Keratinocyte (primary cell): ENCODE data around the gene PTPRT. TPM values are rescaled to one million over a fixed set of nuclear protein-coding genes. Genes with fewer than 3 reads are reported as not detected.

Source experiments
- DNase-seq: peaks from one replicate; pipeline ENCODE4 v3.0.0-alpha.2; 2011; ENCODE audit warnings: low read depth, missing footprints, low spot score
- FAIRE-seq: peaks from 2 replicates; lab custom pipeline; 2011; peaks lifted over from hg19 to GRCh38; lab: Jason Lieb, UNC
- H2AFZ ChIP-seq: 2 replicates; pipeline ENCODE4 v1.6.0; 2012; ENCODE audit warnings: low read length, control low read depth, inconsistent platforms; ENCODE audit not compliant: control insufficient read depth
- H3K27ac ChIP-seq: 2 replicates; pipeline ENCODE4 v1.5.1; 2011; ENCODE audit warnings: low read length; ENCODE audit not compliant: control insufficient read depth, insufficient read depth
- H3K27me3 ChIP-seq: 3 replicates; pipeline ENCODE4 v1.6.0; 2011; ENCODE audit warnings: low read length; ENCODE audit not compliant: control insufficient read depth, insufficient read depth; ENCODE audit errors: extremely low read depth
- H3K36me3 ChIP-seq, 2 experiments: 2 replicates in 1 of 2; 3 replicates in 1 of 2; pipeline ENCODE4 v1.5.1; 2011; ENCODE audit warnings: low read length in 2 of 2, mild to moderate bottlenecking in 1 of 2; ENCODE audit not compliant: control insufficient read depth in 2 of 2, insufficient read depth in 2 of 2; ENCODE audit errors: extremely low read depth in 1 of 2
- H3K4me1 ChIP-seq: 3 replicates; pipeline ENCODE4 v1.5.1; 2011; ENCODE audit warnings: low read length; ENCODE audit not compliant: control insufficient read depth, insufficient read depth; ENCODE audit errors: extremely low read depth
- H3K4me2 ChIP-seq: 3 replicates; pipeline ENCODE4 v1.6.0; 2011; ENCODE audit warnings: low read depth, low read length; ENCODE audit not compliant: control insufficient read depth, insufficient read depth; ENCODE audit errors: extremely low read depth
- H3K4me3 ChIP-seq, 3 experiments: fragments of 200-600 bp in 1 of 3; sonication (generic) in 1 of 3; 2 replicates in 2 of 3; 3 replicates in 1 of 3; pipeline ENCODE4 v1.5.1; 2011 to 2016; ENCODE audit warnings: low read length in 3 of 3, mild to moderate bottlenecking in 3 of 3, control low read depth in 2 of 3, inconsistent platforms in 1 of 3, low read depth in 1 of 3, mixed read lengths in 1 of 3, mixed run types in 1 of 3, moderate library complexity in 1 of 3; ENCODE audit not compliant: control insufficient read depth in 2 of 3, insufficient read depth in 2 of 3; ENCODE audit errors: extremely low read depth in 1 of 3
- H3K79me2 ChIP-seq: 2 replicates; pipeline ENCODE4 v1.6.0; 2012; ENCODE audit warnings: low read length; ENCODE audit not compliant: control insufficient read depth, insufficient read depth
- H3K9ac ChIP-seq: 3 replicates; pipeline ENCODE4 v1.6.0; 2011; ENCODE audit warnings: low read length; ENCODE audit not compliant: control insufficient read depth, insufficient read depth; ENCODE audit errors: extremely low read depth
- H3K9me1 ChIP-seq: 3 replicates; pipeline ENCODE4 v1.6.0; 2011; ENCODE audit warnings: low read length; ENCODE audit not compliant: control insufficient read depth, insufficient read depth; ENCODE audit errors: extremely low read depth
- H3K9me3 ChIP-seq: 2 replicates; pipeline ENCODE4 v1.5.1; 2012; ENCODE audit warnings: low read depth, low read length; ENCODE audit not compliant: control insufficient read depth
- H4K20me1 ChIP-seq: 3 replicates; pipeline ENCODE4 v1.6.0; 2011; ENCODE audit warnings: low read length; ENCODE audit not compliant: control insufficient read depth, insufficient read depth; ENCODE audit errors: extremely low read depth
- CTCF ChIP-seq, 3 experiments: IDR thresholded peaks in 1 of 3; conservative IDR thresholded peaks in 1 of 3; optimal IDR thresholded peaks in 1 of 3; 2 replicates in 2 of 3; 3 replicates in 1 of 3; pipeline versions ENCODE3 to v1.5.1; 2011; ENCODE audit warnings: low read length in 3 of 3, mild to moderate bottlenecking in 3 of 3, moderate library complexity in 2 of 3, control low read depth in 1 of 3, inconsistent platforms in 1 of 3; ENCODE audit not compliant: insufficient read depth in 2 of 3; ENCODE audit errors: extremely low read depth in 1 of 3
- EZH2 ChIP-seq: IDR thresholded peaks from one replicate; pipeline ENCODE4 v1.6.1; 2012; ENCODE audit warnings: inconsistent platforms, mild to moderate bottlenecking, low read length, moderate library complexity
- dilution Hi-C: fragments of 300-500 bp; cut with MboI; formaldehyde crosslinking; loops from one replicate; pipeline ENCODE4 v1.7.0; 2020; ENCODE audit warnings: low sequenced_read_pairs; ENCODE audit not compliant: extremely low pct_ligation_motif_present
- polyA plus RNA-seq, 5 experiments: library from polyadenylated mRNA; depleted of rRNA in 3 of 5; stranded (reverse) in 3 of 5; stranded (forward) in 1 of 5; unstranded in 1 of 5; fragments of >200 nt; gene quantifications; 1 replicate in 1 of 5; 2 replicates in 3 of 5; 3 replicates in 1 of 5; pipeline versions ENCODE4 v1.2.1 to v1.2.3, GENCODE V29; 2011 to 2012; ENCODE audit warnings: missing spikeins in 2 of 5, low read depth in 1 of 5, low replicate concordance in 1 of 5

Gene PTPRT
- polyA plus RNA-seq, 1 donor (not counting 4 experiments of a cell fraction or from before 2014, with no cell fraction given), result not detected

- Histone ChIP-seq H3K4me3 (no peak overlapping the region), H3K4me1 (no peaks in the 10 kb centered on the region), H3K9ac (no peak overlapping the region), H3K27me3 (no peaks in the 10 kb centered on the region), H3K27ac (no peak overlapping the region), H3K79me2 (no peaks in the 10 kb centered on the region), H2AFZ (no peak overlapping the region), H3K9me3 (no peaks in the 10 kb centered on the region), H4K20me1 (no peaks in the 10 kb centered on the region), H3K9me1 (no peaks in the 10 kb centered on the region), H3K36me3 (no peaks in the 10 kb centered on the region), H3K4me2 (no peak overlapping the region)
- DNase-seq (no peak), FAIRE-seq (no peak)
- dilution Hi-C loops, result no loop called here
- no peak for TF ChIP-seq CTCF (optimal IDR thresholded peaks at IDR 0.05 in 1 of 3, IDR thresholded peaks at IDR 0.05 in 1 of 3, conservative IDR thresholded peaks at IDR 0.05 in 1 of 3; ENCODE audit: extremely low read depth in 1 of 3, insufficient read depth in 2 of 3, low read length in 3 of 3)
- no peak for TF ChIP-seq EZH2
Observed at GRCh38 chr20:42274986-42275385, 914.7 kb downstream of the PTPRT start.

DNA sequence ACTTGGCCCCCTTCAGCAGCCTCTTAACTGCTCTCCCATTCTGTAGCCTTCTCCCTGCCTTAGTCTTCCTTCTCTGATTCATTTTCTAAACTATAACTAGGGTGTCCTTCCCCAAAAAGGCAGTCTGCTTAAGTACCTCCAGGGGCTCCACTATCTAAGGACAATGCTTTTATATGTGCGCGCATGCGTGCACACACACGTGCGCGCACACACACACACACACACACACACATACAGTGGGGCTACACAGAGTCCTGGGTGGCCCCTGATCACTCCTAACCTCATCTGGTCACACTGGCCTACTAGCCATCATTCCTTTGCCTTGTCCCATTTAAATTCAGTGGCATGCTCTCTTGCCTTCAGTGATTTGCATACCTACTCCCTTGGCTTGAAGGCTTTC lies 917.2 kb downstream of the PTPRT start:
- H3K4me3 ChIP-seq, result no peak overlapping the region
- no peak overlapping the region for H2AFZ ChIP-seq

More for the DNA sequence above, 917.2 kb downstream of the PTPRT start:
- H3K36me3 ChIP-seq, result no peaks in the 10 kb centered on the region
- no peak for FAIRE-seq
- no peaks in the 10 kb centered on the region for H3K9me3 ChIP-seq
- H3K4me1 ChIP-seq, result no peaks in the 10 kb centered on the region
- H3K9me1 ChIP-seq, result no peaks in the 10 kb centered on the region
- no peak overlapping the region for H3K4me2 ChIP-seq
- TF ChIP-seq CTCF (optimal IDR thresholded peaks at IDR 0.05 in 1 of 3, IDR thresholded peaks at IDR 0.05 in 1 of 3, conservative IDR thresholded peaks at IDR 0.05 in 1 of 3; ENCODE audit: extremely low read depth in 1 of 3, insufficient read depth in 2 of 3, low read length in 3 of 3), result no peak
- TF ChIP-seq EZH2, result no peak
- H3K27me3 ChIP-seq, result no peaks in the 10 kb centered on the region
- no peak for DNase-seq
- dilution Hi-C loops, result no loop called here
- no peaks in the 10 kb centered on the region for H3K79me2 ChIP-seq
- no peak overlapping the region for H3K27ac ChIP-seq
- no peaks in the 10 kb centered on the region for H4K20me1 ChIP-seq
- no peak overlapping the region for H3K9ac ChIP-seq
